Stimulated activated CD8-positive, alpha-beta memory T cell treated with anti-CD3 and anti-CD28 coated beads, Interleukin-4, amount 100 ng/mL, for 24 hours (primary cell): Measurements from ENCODE around the gene NDUFS6.
"Not testable (repeated sequence)": the region's sequence is repeated elsewhere in the genome, so short reads cannot be mapped to it uniquely, and the experiment has no call there.

Experiments
- DNase-seq: peaks from one replicate; pipeline ENCODE4 v3.0.0-alpha.2; 2020; ENCODE audit warnings: low read depth

The NDUFS6 gene

DNA sequence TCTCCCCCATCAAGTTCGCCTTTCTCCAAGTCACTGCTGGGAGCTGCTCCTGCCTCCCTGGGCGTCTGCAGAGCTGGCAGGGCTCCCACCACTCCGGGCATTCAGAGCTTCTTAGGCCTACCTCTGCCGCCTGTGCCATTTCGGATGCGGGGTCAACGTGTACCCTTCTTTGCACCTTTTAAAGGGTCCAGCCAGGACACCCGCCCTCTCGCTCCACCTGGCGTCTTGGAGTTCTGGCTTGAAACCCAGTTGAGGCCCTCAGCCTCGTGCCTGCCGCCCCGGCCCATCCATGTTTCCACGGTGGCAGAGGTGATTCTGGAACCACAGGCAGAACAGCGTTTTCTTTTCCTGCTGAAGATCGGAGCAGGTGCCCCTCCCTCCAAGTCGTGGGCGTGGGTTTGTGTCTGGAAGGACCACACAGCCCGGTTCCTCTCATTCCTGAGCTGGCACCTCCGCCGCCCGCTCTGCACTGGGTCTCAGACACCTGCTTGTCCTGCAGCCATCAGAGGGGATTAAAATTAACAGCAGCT lies 32.9 kb downstream of the NDUFS6 start:
- DNase-seq, result no peak

DNA sequence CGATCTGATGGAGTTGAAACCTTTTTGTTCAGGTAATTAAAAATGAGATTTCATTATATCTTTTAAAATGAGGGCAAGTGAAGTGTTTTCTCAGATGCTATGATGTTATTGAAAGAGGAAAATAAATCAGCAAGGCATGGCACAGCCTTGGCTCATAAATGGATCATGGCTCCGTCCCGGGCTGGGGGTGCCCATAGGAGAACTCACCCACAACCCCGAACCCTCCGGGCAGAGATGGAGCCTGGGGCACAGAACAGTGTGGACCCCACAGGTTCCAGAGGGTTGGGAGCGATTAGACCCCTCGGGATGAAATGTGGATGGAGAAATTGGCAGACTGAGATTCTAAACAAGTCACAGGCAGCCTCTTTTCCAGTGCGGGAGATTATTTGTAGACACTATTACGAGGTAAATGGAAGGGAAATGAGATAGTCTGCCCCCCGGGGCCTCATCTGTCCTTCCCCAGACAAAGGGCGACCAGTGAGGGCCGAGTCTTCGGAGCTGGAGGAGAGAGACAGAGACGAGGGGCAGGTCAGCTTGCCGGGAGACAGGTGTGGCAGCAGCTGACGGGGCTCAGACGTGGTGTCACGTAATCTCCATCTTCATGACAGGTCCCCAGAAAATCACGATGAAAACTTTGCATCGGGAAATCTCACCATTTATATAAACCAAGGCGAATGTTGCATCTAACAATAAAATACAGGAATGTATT lies 33.7 kb downstream of the NDUFS6 start:
- no peak for DNase-seq

DNA sequence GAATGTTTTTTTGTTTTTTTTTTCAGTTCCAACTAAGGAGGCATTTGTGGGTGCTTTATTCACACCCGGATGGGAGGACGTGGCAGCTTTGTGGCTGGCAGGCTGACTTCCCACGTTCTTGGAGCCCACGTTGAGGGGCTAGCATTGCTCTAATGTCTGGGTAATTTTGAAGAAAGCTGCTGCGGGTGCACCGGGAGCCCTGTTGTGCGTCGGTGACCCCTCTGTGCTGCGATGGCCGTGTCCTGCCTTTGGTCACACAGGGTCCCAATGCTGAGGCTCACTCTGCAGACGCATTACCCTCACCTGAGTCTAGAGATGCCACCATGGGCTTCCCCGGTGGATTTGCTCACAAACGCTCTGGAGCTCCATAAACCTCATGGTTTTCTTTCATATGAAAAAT lies 34.2 kb downstream of the NDUFS6 start:
- no peak for DNase-seq

DNA sequence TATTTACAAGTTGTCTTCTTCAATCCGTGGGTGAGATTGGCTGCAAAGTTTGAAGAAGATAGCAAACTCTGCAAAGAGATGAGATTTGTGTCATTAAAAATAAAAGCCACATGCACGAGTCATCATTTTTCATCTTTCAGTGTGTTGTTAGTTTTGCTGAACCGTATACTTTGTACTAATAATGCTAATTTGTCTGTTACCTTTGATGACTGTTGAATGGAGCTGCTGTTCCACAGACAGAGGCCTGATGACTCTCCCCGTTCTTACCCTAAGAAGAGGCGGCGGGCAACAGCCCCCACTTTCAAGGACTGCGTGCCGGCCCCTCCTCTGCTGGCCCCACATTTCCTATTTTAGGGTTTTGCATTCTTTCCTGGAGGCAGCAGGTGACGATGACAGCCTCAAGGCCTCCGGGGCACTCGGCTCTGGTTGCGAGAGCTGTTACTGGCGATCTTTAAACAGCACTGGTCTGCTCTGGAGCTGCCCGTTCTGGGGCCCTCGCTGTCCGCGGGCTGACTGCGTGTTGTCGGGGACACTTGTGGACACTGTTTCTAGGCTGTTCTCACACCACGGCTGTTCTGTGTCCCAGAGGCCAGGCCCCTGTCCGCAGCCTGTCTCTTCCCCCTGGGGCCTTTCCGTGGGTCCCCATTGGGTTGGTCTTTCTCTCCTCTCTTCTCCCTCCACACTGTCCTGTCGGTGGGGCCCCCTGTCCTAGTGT lies 35.1 kb downstream of the NDUFS6 start:
- no peak for DNase-seq

DNA sequence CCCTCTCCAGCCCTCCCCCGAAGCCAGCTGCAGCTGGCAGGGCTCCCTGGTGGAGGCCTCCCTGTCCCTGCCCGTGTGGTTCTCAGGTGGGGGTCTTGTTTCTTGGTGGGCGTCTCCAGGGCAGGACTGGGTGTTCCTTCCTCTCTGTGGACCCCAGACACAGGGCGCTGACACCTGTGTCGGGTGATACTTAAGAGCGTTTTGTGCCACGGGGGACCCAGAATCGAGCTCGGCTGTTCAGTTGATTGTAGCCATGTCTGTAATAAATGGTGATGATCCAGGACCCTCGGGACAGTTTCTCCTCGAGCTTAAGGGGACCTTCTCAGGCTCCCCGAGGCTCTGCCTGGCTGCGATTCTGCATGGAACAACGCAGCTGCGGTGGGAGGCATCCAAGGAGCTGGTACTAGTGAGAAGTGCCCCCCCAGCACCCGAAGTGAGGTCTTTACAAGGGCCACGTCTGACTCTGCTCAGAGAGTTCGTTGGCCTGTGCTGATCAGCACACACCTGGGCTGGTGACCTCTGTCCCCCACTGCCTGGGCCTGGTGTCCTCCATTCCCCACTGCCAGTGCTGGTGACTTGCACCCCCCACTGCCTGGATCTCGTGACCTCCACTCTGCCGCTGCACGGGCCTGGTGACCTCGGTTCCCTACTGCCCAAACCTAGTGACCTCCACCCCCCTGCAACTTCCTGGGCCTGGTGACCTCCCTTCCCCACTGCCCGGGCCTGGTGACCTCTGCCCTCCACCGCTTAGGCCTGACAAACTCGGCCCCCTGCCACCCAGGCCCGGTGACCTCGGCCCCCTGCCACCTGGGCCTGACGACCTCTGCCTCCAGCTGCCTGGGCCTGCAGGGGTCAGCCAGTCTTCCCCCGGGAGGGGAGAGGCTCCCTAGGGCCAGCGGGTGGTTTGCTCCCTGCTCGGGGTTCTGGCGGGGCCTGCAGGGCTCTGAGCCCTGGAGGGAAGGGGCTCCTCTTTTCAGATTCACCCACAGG lies 36.0 kb downstream of the NDUFS6 start:
- no peak for DNase-seq

DNA sequence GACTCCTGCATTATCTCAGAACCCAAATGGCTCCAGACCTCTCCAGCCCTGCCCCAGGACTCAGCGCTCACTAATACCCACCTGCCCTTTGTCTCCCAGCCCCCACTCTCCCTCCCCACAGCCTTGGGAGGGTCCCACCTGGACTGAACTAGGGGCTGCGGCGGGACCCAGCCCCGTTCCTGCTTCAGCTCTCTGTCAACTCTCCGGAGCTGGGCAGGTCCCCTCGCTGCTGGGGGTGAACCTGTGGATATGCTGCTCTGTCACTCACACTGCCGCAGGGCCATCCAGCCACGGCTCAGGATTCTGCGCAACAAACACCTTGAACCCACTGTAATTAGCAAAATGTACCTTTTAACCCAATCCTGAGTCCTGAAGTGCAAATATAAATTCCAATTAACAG lies 36.8 kb downstream of the NDUFS6 start:
- DNase-seq, result no peak

DNA sequence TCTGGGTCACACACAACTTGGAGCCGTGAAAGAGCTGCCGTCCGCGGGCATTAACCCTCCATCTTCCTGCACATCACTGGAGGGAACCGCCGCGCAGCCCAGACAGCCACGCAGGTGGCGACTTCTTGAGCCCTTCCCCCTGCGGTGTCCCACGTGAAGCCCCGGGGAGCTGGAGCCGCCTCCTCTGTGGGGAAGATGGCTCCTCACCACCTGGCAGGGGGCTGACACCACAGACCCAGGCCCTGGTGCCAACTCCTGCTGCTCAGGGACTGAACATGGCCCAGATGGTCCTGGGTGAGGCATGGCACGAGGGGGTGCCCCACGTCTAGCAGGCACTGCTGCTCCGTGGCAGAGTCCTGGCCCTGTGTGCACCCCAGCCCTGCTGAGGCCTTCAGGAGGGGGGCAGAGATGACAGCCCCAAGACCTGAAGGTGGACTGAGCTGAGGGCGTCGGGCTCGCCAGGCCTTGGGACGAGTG lies 38.9 kb downstream of the NDUFS6 start:
- no peak for DNase-seq

DNA sequence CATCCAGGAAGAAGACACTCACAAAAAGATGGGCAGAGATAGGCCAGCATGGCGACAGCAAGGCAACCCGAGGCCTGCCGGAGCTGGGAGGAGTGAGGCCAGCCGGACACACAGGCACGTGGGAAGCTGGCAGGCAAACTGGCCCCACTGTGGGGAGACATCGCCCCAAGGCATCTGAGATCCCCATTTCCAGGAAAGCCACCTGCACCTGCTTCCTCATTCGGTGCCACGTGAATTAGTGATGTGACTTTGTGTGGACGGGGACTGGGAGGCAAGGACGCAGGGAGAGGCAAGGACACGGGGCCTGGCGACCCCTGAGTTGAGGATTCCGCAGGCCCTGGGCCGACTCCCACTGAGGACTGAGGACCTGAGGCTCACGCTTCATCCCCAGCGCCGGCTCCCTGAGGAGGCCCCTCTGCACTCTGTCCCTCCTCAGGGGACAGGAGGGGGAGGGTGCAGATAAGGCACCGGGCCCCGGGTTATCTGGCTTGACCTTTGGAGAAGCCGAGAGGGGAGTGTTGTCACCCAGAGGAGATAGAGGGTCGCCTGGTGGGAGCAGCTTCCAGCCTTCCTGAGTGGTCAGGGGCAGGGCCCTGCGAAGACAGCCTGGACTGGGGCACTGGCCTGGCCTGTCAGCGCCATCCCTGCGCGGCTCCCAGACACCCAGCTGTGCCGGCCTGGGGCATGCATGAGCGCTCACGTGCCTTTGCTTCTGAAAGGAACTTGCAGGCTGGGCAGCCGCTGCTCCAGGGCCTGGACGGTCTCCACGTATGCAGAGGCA lies 39.7 kb downstream of the NDUFS6 start:
- no peak for DNase-seq

DNA sequence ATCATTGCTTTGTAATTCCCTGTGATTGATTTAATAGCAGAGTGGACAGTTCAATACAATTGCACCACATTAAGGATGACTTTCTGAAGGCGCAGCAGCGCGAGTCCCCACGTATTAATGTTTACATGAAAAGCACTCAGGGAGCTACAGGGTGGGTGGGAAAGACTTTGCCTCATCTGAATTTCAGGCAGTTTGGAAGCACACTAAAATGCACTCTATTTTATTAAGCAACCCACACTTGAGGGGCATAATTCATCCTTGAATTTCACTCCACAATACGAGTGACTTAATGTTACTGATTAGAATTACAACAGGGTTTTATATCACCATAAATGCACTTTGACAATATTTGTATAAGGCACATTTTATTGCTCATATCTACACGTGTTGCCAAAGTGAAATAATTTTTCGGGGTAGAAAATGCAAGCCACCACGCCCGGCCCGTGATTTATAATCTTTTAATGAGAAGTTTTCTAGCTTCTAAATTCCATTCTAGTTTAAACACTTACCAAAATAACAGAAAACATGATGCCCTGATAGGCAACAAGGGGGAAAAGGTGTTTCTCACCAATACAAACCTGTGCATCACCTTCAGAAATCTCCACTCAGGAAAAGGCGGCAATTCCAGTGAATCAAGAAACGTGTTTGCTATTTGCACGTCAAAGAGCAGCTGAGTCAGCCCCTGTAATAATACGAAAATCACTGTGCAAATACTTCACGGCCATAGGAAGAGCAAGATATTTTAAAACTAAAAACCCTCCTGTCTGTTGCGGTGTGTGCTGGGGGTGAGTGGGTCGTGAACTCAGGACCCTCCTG lies 41.0 kb downstream of the NDUFS6 start:
- no peak for DNase-seq

DNA sequence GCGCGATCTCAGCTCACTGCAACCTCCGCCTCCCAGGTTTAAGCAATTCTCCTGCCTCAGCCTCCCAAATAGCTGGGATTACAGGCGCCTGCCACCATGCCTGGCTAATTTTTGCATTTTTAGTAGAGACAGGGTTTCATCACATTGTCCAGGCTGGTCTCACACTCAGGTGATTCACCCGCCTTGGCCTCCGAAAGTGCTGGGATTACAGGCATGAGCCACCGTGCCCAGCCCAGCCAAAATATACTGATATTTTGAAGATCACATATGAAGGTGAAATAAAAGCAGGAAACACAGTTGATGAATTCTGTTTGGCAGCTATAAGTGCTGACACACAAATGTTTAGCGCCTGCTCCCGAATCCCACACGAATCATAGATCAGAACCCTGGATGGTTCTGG lies 42.6 kb downstream of the NDUFS6 start:
- DNase-seq, result not testable (repeated sequence)

DNA sequence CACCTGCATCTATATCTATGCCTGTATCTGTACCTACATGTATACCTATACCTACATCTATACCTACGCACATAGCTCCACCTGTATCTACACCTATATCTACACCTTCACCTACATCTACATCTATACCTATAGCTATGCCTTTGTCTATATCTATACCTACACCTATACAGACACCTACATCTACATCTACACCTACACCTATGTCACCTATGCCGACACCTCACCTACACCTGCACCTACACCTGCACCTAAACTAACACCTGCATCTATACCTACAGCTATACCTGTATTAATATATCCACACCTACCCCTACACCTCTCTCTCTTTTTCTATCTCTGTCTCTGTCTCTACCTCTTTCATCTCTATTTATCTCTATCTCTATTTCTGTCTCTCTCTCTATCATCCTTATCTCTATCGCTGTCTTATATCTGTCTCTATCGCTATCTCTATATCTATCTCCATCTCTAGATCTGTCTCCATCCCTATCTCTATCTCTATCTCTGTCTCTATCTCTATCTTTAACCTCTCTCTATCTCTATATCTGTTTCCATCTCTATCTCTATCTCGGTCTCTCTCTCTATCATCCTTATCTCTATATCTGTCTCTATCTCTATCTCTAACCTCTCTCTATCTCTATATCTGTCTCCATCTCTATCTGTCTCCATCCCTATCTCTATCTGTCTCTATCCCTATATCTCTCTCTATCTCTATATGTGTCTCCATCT lies 43.7 kb downstream of the NDUFS6 start:
- no peak for DNase-seq

DNA sequence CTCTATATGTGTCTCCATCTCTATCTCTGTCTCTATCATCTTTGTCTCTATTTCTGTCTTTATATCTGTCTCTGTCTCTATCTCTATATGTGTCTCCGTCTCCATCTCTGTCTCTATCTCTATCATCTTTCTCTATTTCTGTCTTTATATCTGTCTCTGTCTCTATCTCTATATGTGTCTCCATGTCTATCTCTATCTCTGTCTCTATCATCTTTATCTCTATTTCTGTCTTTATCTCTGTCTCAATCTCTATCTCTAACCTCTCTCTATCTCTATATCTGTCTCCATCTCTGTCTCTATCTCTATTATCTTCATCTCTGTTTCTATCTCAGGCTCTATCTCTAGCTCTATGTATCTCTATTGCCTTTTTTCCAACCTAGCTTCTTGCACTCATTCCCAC lies 44.5 kb downstream of the NDUFS6 start:
- DNase-seq, result no peak

DNA sequence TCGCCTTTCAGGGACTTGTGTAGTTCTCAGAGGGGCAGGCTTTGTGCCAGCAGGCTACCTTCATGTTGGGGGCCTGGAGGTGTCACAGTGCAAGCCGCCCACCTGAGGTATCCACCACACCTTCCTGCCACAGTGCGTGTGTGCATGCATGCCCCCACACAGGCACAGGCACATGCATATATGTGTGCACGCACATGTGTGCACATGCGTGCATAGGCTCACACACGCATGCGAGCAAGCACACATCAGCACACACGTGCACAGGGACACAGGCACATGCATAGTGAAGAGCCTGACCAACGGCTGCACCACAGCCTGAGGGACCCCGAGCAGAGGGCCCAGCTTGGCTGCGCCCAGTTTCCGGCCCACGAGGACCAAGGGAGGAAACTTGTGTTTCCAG lies 45.4 kb downstream of the NDUFS6 start:
- DNase-seq, result no peak

DNA sequence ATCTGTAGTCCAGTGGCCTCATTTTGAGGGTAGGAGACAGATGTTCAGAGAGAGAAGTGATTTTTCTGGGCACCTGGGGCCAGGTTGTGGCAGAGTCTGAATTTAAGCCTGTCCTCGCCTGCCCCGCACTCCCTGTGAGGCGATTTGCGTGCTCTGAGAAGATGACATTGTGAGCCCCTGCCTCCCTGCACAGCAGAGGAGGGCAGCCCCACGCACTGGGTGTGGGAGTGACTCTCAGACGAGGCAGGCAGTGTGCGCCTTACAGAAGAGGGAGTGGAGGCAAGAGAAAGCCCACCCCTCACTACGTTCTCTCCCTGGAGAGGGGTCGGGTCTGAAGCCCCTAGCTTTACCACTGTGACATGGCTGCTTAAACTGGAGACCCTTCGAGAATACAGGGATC lies 45.8 kb downstream of the NDUFS6 start:
- no peak for DNase-seq

DNA sequence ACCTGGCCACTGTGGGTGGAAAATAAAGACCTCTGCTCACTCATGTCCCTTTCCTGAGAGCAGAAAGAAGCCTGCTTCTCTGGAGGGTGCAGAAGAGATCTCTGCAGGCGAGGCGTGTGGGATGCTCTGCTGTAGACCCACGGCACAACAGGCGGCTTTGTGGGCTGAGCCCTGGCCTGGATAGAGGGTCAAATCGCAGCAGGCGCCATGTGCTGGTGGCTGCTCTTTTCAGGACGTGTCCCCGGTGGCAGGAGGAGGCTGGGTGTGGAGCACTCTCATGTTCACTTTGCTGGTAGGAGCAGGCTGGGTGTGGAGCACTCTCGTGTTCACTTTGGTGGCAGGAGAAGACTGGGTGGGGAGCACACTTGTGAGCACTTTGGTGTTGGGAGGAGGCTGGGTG lies 46.4 kb downstream of the NDUFS6 start:
- no peak for DNase-seq

DNA sequence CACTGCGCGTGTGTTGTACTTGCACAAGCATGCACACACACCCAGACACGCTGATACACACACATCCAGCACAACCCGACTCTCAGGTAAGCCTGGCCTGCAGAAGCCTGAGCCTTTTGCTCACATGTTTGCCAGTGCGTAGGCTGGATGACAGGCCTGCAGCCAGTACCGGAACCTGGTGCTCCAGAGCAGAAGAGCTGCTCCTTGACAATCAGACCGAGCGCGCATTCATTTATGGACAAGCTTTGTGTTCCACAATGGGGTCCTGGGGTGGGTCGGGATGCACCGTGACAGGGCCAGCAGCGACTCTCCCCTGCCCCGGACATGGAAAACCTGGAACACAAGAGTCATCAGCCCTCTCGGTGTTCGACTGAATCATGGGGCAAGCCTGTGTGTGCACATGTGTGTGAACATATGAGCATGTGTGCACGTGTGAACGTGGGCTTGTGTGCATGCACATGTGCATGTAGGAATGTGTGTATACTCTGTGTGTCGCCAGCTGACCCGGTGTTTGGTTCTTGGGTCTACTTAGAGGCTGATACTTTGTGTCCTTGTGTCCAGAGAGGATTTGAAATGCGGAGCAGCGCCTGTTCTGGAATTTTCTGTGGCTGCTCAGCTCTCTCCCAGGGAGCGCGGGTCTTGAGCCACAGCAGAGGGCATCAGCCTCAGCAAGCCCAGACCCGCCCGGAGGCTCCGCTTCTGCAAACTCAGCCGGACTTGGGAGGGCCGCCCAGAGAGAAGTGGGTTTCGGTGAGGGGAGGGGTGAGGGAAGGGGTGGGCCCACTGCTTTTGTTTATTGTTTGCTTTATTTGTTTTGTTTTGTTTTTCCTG lies 49.3 kb downstream of the NDUFS6 start:
- no peak for DNase-seq

DNA sequence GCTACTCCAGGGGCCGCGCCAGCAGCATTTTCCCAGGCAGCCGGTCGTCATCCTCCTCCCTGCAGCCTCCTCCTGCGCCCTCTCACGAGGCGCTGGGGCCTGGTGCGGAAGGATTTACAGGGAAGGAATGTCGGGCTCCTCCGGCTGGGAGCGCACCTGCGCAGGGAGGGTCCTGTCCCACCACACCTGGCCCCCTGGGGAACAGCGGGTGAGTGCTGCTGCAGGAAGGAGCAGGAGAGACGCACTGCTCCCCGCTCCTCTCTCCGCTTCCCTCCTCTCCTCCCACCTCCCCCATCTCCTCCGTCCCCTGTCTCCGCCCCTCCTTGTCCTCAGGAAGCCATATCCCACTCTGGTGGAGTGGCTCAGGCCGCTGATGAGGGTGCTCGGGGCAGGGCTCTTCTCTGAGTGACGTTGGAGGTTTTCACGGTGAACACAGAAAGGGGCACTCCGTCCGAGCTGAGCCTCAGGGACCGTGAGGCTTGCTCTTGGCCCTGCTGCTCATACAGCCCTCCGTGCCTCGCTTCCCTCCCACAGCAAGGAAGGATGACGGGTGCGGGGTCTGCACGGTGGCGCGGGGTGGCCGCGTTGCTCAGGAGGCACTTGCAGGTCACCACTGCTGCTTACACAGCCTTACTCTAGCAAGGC lies 50.2 kb downstream of the NDUFS6 start:
- no peak for DNase-seq

DNA sequence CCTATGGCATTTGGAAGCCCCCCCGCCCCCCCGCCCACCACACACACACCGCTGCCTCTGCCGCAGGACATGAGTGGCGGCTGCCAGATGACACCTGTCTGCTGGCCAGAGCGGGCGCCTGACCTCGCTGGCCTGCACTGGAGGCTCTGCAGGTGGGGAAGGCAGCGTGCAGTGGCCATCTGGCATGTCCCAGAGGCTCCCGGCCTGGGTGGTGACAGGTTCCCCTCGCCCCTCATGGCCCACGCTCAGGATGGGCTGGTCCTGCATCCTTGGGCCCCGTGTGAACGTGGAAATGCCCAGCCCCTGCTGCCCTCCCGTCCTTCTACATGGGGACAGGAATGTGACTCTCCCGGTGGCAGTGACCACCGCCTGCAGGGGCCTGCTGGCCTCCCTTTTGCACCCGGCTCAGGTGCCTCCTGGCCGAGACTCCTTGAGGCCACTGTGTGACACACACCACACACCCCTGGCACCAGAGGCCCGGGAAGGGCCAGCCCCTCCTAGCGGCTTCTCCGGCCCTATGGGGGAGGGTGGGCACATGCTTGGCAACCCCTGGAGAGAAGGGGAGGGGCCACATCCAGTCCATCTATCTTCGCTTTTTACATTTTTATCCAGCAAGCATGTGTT lies 51.2 kb downstream of the NDUFS6 start:
- no peak for DNase-seq
